Activated naive CD8-positive, alpha-beta T cell (primary cell): ENCODE data around the gene SELENOV.
A peak's percentile ranks its signal among the peaks of the same experiment; 100 is the strongest.

ENCODE experiments used
- H3K27ac Mint-ChIP-seq: one replicate; pipeline ENCODE4 v1.8.0; 2021; ENCODE audit warnings: mixed read lengths
- H3K27me3 Mint-ChIP-seq: one replicate; pipeline ENCODE4 v1.8.0; 2021; ENCODE audit warnings: mixed read lengths
- H3K36me3 Mint-ChIP-seq: one replicate; pipeline ENCODE4 v1.8.0; 2021; ENCODE audit warnings: mixed read lengths
- H3K4me1 Mint-ChIP-seq: one replicate; pipeline ENCODE4 v1.8.0; 2021; ENCODE audit warnings: low read depth, mixed read lengths
- H3K4me3 Mint-ChIP-seq: one replicate; pipeline ENCODE4 v1.8.0; 2021; ENCODE audit warnings: mild to moderate bottlenecking, mixed read lengths
- H3K9me3 Mint-ChIP-seq: one replicate; pipeline ENCODE4 v1.8.0; 2021; ENCODE audit warnings: low read depth, mixed read lengths

SELENOV gene

DNA sequence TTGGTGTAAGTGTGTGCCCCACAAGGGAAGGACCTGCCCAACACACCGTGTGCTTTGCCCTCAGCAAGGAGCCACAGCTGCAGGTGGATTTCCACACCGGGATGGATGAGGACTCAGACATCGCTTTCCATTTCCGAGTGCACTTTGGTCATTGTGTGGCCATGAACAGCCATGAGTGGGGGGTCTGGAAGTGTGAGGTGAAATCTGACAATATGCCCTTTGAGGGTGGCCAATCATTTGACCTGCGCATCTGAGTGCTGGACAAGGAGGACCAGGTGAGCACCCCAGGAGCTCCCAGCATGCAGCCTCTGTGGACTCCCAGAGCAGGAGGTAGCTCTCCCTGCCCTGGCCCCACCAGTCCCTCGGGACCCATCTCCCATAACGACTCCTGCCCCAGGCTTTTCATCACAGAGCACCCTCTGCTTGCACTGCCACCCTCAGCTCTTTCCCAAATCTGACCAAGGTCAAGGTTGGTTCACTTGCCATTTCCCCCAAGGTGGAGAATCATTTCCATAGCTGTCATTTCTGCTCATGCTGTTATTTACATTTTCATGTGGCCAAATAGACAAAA, 38.2 kb downstream of the SELENOV start:
- H3K27ac Mint-ChIP-seq, result no peak overlapping the region
- no peak overlapping the region for H3K4me3 Mint-ChIP-seq

DNA sequence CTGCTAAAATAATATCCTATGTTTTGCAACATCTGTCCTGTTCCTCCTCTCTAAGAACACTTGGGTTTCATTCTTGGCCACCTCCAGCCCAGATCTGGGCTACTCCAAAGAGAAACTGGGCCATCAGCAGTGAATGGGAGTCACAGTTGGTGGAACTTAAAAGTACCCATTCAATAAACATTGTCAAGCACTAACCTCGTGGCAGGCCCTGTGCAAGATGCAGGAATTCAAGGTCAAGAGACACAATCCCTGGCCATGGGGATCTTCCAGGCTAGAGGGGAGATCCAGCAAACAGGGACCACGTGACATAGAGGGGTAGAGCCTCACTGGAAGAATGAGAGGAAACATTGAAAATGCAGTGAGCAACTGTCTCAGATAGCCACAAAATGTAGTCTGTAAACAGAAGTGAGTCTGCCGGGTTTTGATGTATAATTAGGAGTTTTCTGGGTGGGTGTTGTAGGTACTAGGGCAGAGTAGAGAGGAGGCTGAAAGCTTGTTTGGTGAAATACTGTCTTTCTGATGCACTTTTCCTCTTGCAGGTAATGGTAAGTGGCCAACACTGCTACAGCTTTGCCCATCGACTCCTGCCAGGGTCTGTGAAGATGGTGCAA, 39.9 kb downstream of the SELENOV start:
- H3K4me1 Mint-ChIP-seq, result peaks cover 26% of the 10 kb centered on the region
- no peaks in the 10 kb centered on the region for H3K27me3 Mint-ChIP-seq
- H3K4me3 Mint-ChIP-seq, result no peak overlapping the region
- H3K27ac Mint-ChIP-seq, result no peak overlapping the region
- H3K9me3 Mint-ChIP-seq, result no peaks in the 10 kb centered on the region
- H3K36me3 Mint-ChIP-seq, result no peaks in the 10 kb centered on the region

More for the DNA sequence above, 38.2 kb downstream of the SELENOV start:
- Mint-ChIP-seq H3K9me3 (no peaks in the 10 kb centered on the region), H3K36me3 (no peaks in the 10 kb centered on the region), H3K4me1 (peaks cover 15% of the 10 kb centered on the region), H3K27me3 (no peaks in the 10 kb centered on the region)

DNA sequence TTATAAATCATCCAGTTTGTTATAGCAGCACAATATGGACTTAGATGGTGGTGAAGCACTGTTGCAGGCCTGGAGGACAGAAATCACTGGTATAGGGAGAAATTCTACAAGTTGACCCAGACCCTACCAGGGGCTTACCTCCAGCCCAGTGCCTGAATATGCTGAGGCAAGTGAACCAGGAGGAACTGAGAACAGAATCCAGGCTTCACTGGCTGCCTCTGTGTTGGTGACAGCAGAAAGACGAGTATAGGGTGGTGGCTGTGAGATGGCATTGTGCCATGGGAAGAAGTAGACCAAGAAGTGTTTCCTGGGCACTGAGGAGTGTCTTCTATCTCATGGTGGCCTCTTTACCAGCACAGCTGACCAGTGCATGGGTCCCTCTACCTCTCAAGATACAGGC, 40.9 kb downstream of the SELENOV start:
- Mint-ChIP-seq H3K4me1 (peaks cover 26% of the 10 kb centered on the region), H3K27me3 (no peaks in the 10 kb centered on the region), H3K36me3 (no peaks in the 10 kb centered on the region), H3K27ac (no peak overlapping the region), H3K4me3 (no peak overlapping the region), H3K9me3 (no peaks in the 10 kb centered on the region)

GRCh38 chr19:39557811-39558623, 43.1 kb downstream of the SELENOV start:
- Mint-ChIP-seq H3K4me1 (peaks cover 23% of the 10 kb centered on the region), H3K4me3 (peak overlapping the region; percentile 70), H3K9me3 (no peaks in the 10 kb centered on the region)

GRCh38 chr19:39558624-39559117, 43.7 kb downstream of the SELENOV start:
- Mint-ChIP-seq H3K36me3 (no peaks in the 10 kb centered on the region), H3K4me1 (peaks cover 23% of the 10 kb centered on the region), H3K27ac (peak overlapping the region; percentile 90), H3K27me3 (no peaks in the 10 kb centered on the region), H3K9me3 (no peaks in the 10 kb centered on the region), H3K4me3 (peak overlapping the region; percentile 70)

More at GRCh38 chr19:39557811-39558623, 43.1 kb downstream of the SELENOV start:
- H3K27ac Mint-ChIP-seq, result peak overlapping the region; percentile 90
- H3K36me3 Mint-ChIP-seq, result no peaks in the 10 kb centered on the region
- no peaks in the 10 kb centered on the region for H3K27me3 Mint-ChIP-seq

DNA sequence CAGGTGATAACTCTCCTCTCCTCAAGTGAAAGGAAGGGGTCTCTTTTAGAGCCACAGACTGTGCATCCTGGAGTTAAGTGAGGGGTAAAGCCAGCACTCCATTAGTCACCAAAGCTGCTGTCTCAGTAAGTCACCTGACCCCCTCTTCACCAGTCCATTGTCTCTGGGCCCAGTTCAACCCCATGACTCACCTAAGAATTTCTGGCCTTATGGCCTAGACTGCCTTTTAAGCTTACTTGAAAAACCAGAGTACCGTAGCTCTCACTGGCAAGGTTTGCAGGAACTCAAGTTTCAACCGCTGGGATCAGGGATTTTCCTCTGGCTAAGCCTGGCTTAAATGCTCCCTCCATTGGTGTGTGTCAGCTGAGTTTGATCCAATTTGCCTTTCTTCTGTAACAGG, 48.5 kb downstream of the SELENOV start:
- Mint-ChIP-seq H3K9me3 (no peaks in the 10 kb centered on the region), H3K36me3 (no peaks in the 10 kb centered on the region), H3K27ac (no peak overlapping the region), H3K4me3 (no peak overlapping the region), H3K27me3 (no peaks in the 10 kb centered on the region), H3K4me1 (peaks cover 8% of the 10 kb centered on the region)

DNA sequence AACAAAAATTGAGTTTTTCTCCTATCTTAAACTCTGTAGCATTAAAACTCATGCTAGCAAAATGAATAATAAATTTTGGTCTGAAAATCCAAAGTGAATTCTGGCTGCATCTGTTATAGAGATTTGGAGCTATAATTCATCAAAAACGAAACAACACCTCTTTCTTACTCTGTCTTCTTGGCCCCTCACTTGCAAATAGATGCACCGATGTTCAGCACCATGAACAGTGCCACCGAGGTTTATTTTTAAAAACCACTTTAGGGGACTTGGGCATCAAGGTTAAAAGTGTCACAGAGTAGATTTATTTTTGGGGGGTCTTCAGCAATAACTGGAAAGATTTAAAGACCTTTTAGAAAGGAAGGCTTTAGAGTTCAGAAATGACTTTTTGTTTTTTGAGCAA, 51.1 kb downstream of the SELENOV start:
- H3K27me3 Mint-ChIP-seq, result peaks cover 7% of the 10 kb centered on the region
- no peak overlapping the region for H3K27ac Mint-ChIP-seq
- no peaks in the 10 kb centered on the region for H3K9me3 Mint-ChIP-seq
- H3K36me3 Mint-ChIP-seq, result no peaks in the 10 kb centered on the region
- no peak overlapping the region for H3K4me3 Mint-ChIP-seq
- no peaks in the 10 kb centered on the region for H3K4me1 Mint-ChIP-seq

DNA sequence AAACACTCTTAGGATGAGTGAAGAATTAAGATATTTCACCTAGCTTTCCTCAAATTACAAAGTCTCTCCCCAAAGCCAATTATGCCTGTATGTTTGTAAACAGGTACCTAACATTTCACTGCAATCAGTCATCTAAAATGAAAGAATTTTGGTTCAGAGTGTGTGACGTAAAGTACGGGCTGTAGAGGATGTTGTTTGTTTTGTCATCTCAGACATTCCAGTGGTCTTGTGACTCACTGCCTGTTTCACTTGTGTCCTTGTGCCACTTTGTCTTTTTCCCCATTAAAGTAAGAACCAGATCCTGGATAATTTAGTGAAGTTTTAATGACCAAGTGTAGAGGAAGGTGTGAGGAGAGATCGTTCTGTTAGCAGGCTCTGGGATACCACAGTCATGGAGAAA, 53.7 kb downstream of the SELENOV start:
- Mint-ChIP-seq H3K36me3 (peaks cover 3% of the 10 kb centered on the region), H3K27ac (no peak overlapping the region), H3K27me3 (peaks cover 22% of the 10 kb centered on the region), H3K4me1 (no peaks in the 10 kb centered on the region), H3K4me3 (no peak overlapping the region), H3K9me3 (peaks cover 9% of the 10 kb centered on the region)
